GM18909 (cell line): ENCODE measurements around the gene CARM1.
"Not testable (repeated sequence)": the region's sequence is repeated elsewhere in the genome, so short reads cannot be mapped to it uniquely, and the experiment has no call there.

Source experiments
- ATAC-seq: cut with Tn5 transposase; IDR thresholded peaks from one replicate; pipeline ENCODE4 v1.9.1; 2021; ENCODE audit warnings: mild to moderate bottlenecking; ENCODE audit not compliant: unreplicated experiment, poor library complexity

CARM1 gene

DNA sequence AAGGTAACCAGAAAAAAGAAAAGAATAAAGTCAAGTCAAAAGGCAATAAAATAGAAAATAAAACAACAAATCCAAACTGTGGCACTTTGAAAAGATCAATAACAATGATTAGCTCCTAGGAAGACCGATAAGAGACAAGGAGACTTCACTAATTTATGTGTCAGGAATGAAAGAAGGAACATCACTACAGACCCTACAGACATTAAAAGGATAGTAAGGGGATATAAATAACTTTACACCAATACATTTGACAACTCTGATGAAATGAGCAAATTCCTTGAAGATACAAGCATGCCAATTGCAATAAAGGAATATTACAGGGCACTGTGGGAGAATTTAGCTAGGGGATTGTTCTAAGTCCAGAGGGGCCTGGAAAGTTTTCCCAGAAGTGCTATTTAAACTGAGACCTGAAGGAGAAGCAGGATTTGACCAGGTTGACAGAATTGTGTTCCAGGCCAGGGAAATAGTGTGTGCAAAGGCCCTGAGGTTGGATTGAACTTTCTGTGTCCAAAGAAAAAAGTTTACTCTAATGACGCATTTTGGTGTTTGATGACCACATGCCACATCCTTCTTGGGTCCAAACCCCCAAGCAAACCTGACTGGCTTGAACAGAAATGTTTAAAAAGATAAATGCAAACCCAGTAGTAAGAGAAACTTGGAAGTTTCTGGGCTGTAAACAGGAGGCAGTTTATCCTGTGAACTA, 24.7 kb upstream of the CARM1 start:
- no peak for ATAC-seq

DNA sequence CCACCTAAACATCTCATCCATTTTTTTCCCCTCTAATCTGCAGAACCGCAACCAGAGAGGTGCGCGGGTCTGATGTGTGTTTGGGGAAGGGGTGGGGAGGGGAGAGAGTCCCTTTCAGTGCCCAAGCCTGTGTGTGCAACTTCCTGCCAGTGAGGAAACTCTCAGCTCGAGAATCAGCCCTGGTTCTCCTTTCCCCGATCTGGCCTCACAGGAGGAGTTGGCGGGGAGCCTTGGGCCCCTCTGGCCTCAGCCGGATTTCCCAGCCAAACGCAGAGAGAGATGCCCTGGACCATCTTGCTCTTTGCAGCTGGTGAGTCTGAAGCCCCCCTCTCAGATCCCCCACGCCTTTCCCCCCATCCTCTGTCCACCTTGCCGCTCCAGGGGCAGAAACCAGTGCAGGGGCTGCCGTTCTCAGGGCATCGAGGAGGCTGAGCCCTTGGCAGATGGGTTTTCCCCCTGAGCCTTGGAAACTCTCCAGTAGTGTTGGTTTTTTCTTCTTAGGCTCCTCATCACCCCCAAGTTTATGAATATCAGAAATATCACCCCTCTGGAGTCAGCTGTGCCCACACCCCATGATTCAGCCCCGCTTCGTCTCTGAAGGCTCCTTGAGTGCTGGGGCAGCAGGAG, 23.0 kb upstream of the CARM1 start, which contains the start of gene C19orf38:
C19orf38 (plus strand) TSS at position 186 of the 627 bp plus-strand sequence; CDS start at position 280, 94 bp downstream.
- no peak for ATAC-seq

DNA sequence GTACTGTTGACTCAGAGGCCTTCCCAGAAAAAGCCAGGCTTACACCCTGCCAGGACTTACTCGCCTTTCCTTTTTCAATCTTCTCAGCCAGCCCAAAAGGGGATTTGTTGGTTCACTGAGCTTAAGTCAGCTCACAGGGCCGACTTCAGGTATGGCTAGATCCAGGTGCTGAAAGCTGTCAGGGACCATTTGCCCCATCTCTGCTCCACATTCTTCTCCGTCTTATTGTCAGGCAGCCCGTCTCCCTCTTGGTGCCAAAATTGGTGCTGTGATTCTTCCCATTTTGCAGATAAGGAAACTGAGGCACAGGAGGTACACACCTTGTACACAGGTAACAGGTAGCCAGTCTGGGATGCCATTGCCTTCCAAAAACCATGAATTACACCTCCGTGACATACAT, 20.7 kb upstream of the CARM1 start:
- no peak for ATAC-seq

DNA sequence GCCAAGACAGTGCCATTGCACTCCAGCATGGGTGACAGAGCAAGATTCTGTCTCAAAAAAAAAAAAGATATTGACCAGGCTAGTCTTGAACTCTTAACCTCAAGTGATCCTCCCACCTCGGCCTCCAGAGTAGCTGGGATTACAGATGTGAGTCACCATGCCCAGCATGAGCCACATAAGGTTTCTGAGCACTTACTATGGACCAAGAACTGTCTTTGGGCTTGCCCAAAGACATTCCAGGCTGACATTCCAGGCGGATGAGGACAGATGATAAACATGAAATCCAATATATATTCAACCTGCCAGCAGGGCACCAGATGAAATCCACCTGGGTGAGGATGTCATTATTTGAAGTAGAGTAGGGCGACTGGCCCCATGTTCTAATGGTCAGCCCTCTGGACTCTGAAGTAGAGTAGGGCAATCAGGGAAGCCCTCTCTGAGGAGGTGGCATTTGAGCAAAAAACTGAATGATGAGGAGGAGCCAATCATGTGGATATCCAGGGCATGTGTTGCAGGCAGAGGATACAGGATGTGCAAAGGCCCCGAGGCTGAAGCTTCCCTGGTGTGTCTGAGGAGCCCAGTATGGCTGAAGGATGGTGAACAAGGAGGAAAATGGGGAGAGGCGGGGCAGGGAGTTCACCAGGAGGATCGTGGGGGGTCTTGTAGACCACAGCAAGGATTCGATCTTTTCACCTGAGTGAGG, 19.1 kb upstream of the CARM1 start:
- no peak for ATAC-seq

DNA sequence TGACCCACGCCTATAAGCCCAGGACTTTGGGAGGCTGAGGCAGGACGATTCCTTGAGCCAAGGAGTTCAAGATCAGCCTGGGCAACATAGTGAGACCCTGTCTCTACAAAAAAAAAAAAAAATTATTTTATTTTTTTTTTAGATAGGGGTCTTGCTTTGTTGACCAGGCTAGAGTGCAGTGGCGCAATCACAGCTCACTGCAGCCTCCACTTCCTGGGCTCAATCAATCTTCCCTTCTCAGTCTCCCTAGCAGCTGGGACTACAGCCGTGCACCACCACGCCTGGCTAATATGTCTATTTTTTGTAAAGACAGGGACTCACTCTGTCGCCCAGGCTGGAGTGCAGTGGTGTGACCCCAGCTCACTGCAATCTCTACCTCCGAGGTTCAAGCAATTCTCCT, 18.4 kb upstream of the CARM1 start:
- no peak for ATAC-seq

DNA sequence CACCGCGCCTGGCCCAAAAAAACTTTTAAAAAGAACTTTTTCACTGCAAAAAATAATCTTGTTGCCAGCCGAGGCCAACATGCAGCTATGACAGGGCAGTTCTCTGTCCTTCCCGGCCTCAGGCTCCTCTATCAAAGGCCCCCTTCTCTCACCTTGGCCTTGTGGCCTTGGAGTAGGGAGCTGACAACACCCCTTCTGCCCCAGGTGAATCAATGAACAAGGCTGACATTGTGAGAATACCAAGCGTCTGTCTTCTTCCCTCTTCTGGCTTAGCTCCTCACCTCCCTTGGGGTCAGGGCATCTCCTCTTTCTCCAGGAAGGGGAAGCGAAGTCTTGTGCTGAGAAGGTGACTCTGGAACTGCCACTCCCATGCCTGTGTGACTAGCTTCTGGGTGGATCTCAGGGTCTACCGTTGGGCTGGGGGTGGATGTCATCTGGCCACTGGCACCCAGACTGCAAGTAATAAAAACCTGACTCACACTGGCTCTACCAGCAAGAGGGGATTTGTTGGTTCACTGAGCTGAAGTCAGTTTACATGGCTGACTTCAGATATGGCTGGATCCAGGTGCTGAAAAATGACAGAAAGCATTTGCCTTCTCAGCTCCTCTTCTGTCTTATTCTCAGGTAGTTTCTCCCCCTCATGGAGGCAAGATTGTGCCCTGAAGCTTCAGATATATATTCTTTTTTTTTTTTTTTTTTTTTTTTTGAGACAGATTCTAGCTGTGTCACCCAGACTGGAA, 16.8 kb upstream of the CARM1 start:
- no peak for ATAC-seq

DNA sequence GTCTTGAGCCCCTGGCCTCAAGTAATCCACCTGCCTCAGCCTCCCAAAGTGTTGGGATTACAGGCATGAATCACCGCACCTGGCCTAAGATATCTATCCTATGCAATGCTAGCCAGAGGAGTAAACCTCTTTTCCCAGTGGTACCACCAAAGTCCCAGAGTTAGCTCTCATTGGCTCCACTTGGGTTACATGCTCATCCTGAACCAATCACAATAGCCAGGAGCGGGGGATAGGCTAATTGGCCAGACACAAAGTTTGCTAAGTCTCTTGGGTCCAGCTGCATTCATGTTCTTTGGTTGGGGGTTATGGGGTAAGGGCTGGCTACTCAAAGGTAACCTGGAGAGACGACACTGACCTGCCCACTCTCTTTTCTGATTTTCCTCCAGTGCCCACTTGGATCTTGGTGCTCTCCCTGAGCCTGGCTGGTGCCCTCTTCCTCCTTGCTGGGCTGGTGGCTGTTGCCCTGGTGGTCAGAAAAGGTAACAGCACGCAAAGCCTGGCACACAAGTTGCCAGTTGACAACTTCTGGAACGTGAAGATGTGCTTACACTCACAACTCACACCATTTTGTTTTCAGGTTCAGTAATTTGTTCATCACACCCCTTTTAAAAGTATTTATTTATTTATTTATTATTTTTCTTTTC, 15.4 kb upstream of the CARM1 start:
- no peak for ATAC-seq

DNA sequence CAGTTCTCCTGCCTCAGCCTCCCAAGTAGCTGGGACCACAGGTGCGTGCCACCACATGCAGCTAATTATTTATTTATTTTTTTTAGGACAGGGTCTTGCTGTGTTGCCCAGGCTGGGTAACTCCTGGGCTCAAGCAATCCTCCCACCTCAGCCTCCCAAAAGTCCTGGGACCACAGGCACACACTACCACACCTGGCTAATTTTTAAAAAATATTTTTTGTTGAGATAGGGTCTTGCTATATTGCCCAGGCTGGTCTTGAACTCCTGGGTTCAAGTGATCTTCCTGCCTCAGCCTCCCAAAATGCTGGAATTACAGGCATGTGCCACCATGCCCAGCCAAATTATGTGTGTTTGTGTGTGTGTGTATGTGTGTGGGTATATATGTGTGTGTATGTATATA, 14.5 kb upstream of the CARM1 start:
- ATAC-seq: not testable (repeated sequence)

DNA sequence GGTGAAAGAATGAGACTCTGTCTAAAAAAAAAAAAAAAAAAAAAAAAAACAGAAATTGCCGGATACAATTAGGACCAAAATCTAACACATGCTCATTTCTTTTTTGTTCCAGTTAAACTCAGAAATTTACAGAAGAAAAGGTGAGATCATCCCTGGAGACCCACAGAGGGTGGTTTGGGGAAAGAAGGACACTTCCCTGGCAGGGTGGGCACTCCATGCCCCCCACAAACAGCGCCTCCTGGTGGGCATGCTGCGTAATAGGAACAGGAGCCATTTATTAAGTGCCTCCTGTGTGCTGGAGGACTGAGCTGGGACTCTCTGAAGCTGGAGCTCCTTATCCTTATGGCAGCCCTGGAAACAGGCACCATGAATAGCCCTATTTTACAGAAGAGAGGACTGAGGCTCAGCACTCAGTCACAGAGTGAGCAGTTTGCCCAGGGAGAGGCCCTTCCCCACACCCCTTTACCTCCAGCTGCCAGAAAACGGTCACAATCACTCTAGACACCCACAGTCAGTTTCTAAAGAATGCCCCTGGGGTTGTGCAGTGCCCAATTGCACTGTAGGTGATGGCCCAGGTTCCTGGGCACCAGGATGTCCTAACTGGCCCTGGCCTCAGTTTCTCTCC, 13.0 kb upstream of the CARM1 start:
- ATAC-seq: no peak

DNA sequence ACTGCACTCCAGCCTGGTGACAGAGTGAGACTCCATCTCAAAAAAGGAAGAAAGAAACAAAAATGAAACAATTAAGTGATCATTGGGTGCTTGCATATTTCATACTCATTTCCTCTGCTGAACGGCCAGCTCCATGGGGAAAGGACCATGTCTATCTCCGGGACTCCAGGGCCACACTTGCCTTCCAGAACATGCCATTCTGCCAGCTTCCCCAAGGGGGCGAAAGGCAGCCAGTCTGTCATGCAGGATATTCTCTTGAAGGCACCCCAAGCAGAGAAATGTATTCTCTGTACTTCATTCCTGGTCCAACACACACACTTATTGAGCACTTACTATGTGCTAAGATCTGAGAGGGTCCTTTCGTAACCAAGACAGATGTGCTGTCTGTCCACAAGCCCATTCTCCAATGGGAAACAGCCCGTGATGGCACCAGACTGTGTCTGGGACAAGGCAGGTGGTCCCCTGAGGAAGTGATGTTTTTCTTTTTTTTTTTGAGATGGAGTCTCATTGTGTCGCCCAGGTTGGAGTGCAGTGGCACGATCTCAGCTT, 10.2 kb upstream of the CARM1 start:
- ATAC-seq: no peak

DNA sequence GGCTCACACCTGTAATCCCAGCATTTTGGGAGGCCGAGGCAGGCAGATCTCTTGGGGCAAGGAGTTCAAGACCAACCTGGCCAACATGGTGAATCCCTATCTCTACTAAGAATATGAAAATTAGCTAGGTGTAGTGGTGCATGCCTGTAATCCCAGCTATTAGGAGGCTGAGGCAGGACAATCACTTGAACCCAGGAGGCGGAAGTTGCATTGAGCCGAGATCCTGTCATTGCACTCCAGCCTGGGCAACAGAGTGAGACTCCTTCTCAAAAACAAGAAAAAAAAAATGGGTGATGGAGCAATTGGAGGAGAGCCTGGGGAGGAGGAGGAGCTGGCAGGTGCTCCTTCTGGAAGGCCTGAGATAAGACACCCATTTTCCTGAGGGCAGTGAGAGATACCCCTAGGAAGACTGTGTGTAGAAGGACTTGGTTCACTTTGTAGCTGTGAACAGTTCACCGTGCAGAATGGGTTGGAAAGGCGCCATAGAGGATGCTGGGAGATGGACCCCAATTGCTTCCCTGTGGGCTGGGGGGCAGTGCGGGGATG, 8.7 kb upstream of the CARM1 start:
- ATAC-seq: no peak

DNA sequence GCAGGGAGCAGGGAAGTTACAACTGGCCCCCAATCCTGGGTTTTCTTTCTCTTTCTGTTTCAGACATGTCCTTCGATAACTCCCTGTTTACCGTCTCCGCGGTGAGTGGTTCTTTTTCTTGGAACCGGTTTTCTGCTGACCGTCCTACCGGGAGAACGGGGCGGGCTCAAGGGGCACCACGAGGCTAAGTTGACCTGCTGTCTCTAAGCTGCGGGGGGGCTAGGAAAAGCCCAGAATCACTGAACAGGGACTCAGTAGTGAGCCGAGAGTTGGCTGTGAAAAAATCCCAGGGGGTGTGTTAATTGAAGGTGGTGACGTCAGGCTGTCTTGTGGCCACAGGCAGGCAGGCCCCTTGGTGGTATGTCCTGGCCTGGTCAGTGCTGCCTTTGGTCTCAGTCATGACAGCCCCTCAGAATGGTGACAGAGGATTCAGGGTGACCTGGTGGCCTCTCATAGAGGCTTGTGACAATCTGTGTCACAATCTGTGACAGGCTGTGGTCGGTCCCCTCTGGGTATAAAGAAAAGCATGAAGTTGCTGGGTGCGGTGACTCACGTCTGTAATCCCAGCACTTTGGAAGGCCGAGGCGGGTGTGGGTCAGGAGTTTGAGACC, 8.1 kb upstream of the CARM1 start:
- no peak for ATAC-seq

DNA sequence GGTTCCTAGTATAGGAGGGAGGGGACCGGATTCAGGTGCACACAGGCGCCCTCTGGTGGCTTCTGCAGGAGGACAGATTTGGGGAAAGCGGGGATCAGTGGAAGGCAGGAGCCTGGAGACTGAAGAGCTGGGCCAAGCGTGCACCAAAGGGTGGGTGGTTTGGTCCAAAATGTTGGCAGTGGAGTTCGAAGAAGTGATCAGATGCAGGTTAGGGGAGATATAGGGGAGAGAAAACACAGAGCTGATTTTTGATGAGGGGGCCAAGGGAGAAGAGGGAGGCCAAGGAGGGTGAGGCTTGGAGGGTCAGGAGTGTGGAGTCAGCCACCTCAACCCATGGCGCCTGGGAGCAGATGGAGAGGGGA, 6.8 kb upstream of the CARM1 start:
- ATAC-seq: no peak

DNA sequence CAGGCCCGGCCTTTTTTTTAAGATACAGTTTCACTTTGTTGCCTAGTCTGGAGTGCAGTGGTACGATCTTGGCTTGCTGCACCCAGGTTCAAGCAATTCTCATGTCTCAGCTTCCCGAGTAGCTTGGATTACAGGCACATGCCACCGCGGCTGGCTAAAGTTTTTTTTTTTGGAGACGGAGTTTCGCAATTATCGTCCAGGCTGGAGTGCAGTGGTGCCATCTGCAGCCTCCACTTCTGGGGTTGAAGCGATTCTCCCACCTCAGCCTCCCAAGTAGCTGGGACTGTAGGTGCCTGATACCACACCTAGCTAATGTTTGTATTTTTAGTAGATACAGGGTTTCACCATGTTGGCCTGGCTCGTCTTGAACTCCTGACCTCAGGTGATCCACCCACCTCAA, 4.9 kb upstream of the CARM1 start:
- ATAC-seq: no peak

DNA sequence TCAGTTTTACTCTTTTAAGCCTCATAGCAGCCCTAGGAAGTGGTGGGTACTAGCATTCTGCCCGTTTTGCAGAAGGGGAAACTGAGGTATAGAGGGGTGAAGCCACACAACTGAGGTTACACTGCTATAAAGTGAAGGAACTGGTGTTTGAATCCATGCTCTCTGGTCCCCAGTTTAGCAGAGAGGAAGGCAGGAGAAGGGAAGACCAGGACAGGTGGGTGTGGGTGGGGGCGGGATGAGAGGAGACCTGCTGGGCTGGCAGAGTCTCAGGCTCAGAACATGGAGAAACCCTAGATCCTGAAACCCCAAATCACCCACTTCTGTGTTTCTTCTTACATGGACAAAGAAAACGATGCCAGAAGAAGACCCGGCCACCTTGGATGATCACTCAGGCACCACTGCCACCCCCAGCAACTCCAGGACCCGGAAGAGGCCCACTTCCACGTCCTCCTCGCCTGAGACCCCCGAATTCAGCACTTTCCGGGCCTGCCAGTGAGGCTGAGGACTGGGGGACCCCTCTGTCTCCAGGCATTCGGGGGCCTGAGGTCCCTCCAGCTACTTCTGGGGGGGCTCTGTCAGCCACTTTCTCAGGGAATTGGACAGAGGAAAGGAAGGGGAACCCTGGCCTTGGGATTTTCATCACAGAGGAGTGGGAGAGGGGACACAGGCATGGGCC, 2.3 kb upstream of the CARM1 start:
- no peak for ATAC-seq

DNA sequence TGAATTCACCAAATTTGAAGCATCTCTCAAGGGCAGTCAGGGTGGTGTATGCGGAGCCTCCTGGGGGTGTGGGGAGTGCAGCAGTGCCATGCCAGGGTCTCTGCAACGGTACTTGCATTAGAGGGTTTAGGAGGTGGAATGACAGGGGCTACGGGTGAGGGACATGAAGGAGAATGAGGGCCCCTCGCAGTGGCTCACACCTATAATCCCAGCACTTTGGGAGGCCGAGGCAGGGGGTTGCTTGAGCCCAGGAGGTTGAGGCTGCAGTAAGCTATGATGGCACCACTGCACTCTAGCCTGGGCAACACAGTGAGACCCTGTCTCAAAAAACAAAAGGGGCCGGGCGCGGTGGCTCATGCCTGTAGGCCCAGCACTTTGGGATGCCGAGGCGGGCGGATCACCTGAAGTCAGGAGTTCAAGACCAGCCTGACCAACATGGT, 1.5 kb upstream of the CARM1 start:
- not testable (repeated sequence) for ATAC-seq

DNA sequence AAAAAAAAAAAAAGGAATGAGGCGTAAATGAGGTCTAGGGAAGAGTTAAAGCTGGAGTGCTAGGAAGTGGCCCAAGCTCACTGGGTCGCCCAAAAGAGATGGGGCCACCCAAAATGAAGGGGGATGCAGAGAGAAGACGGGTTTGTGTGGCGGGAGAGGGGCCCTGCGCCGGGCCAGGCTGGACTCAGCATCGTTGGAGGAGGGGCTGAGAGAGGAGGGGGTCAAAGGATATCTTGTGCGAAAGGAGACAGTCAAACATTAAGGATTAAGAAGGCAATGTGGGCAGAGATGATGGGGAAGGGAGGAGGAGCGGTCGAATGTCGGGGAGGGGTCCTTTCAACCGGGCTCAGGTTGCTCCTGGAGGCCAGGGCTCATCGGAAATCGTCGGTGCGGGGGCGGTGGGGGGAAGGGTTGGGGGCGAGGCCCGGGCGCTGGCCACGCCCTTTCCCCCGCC, 825 bp upstream of the CARM1 start:
- ATAC-seq: no peak
